Gastrocnemius medialis (tissue), 4 donors: ENCODE measurements around the gene EMC7.

Experiments
- CTCF ChIP-seq, 5 experiments: fragments of 450-650 bp in 3 of 5; fragments of 200-600 bp in 2 of 5; sonication (generic) in 2 of 5; IDR thresholded peaks in 4 of 5; conservative IDR thresholded peaks in 1 of 5; 1 replicate in 4 of 5; 2 replicates in 1 of 5; pipeline ENCODE4 v1.5.1; 2016 to 2019; ENCODE audit warnings: antibody characterized with exemption in 5 of 5, mild to moderate bottlenecking in 3 of 5, moderate library complexity in 3 of 5
- POLR2A ChIP-seq, 2 donors: fragments of 450-650 bp; IDR thresholded peaks; one replicate each; pipeline ENCODE4 v1.6.1; 2017; ENCODE audit warnings: antibody characterized with exemption in 2 of 2, mild to moderate bottlenecking in 2 of 2, moderate library complexity in 2 of 2

GRCh38 chr15:34059476-34059875 is 42.2 kb downstream of the EMC7 start:
- no peak for TF ChIP-seq CTCF (IDR thresholded peaks at IDR 0.05 in 4 of 5, conservative IDR thresholded peaks at IDR 0.05 in 1 of 5)
- TF ChIP-seq POLR2A (IDR thresholded peaks at IDR 0.05), result no peak
